Calu3 (cell line): ENCODE results near the gene PDZD7. TPM values are rescaled to one million over a fixed set of nuclear protein-coding genes. Genes with fewer than 3 reads are reported as not detected.

Experiments
- BruUV-seq: library from RNA; stranded (reverse); fragments of 400-500 nt; replicated peaks from 2 replicates; lab custom pipeline; 2021; lab: Mats Ljungman, UMichigan
- CTCF ChIA-PET: fragments of 300-600 bp; sonication (Branson Sonifier 250); formaldehyde crosslinking; loops from one replicate; lab custom pipeline; 2022; ENCODE audit warnings: antibody characterized with exemption; lab: Charles Lee
- DNase-seq: peaks from one replicate; pipeline ENCODE4 v3.0.0; 2022
- H3K27ac Mint-ChIP-seq: one replicate; pipeline ENCODE4 v1.8.0; 2022; ENCODE audit warnings: mixed read lengths; ENCODE audit not compliant: unreplicated experiment
- H3K27me3 Mint-ChIP-seq: one replicate; pipeline ENCODE4 v1.8.0; 2022; ENCODE audit warnings: mixed read lengths; ENCODE audit not compliant: unreplicated experiment
- H3K36me3 Mint-ChIP-seq: one replicate; pipeline ENCODE4 v1.8.0; 2022; ENCODE audit warnings: mild to moderate bottlenecking, moderate library complexity, mixed read lengths; ENCODE audit not compliant: insufficient read depth, unreplicated experiment
- H3K4me1 Mint-ChIP-seq: one replicate; pipeline ENCODE4 v1.8.0; 2022; ENCODE audit warnings: mild to moderate bottlenecking, low read depth, mixed read lengths; ENCODE audit not compliant: unreplicated experiment
- H3K4me3 Mint-ChIP-seq: one replicate; pipeline ENCODE4 v1.8.0; 2022; ENCODE audit warnings: mild to moderate bottlenecking, low read depth, moderate library complexity, mixed read lengths; ENCODE audit not compliant: unreplicated experiment
- H3K9me3 Mint-ChIP-seq: one replicate; pipeline ENCODE4 v1.8.0; 2022; ENCODE audit warnings: low read depth, mixed read lengths; ENCODE audit not compliant: unreplicated experiment
- CTCF ChIP-seq: fragments of 200-600 bp; IDR thresholded peaks from one replicate; pipeline ENCODE4 v1.8.0; 2022; ENCODE audit warnings: antibody characterized with exemption; ENCODE audit not compliant: unreplicated experiment
- intact Hi-C: fragments of 100-400 bp; cut with micrococcal nuclease; formaldehyde crosslinking; loops from one replicate; pipeline ENCODE4 v1.10.0; 2022; ENCODE audit not compliant: unreplicated experiment
- total RNA-seq: library from RNA; stranded (reverse); gene quantifications from 2 replicates; pipeline ENCODE4 v1.2.3, GENCODE V29; 2022

Gene PDZD7
- total RNA-seq, 1 experiment from 2014 or later = 1.3 TPM

- H3K9me3 Mint-ChIP-seq = no peaks in the 10 kb centered on the region
- intact Hi-C loops = no loop called here
- peaks cover 4% of the 10 kb centered on the region for H3K4me1 Mint-ChIP-seq
- H3K4me3 Mint-ChIP-seq = no peak overlapping the region
- no peak for DNase-seq
- no peak overlapping the region for H3K27ac Mint-ChIP-seq
- peaks cover 24% of the 10 kb centered on the region for H3K36me3 Mint-ChIP-seq
- no peaks in the 10 kb centered on the region for H3K27me3 Mint-ChIP-seq
- no peak for TF ChIP-seq CTCF
- no TSS peak for BruUV-seq
- CTCF ChIA-PET = no interaction called here
These were observed 27.2 kb downstream of the PDZD7 start for GRCh38 chr10:101003639-101004206.

GRCh38 chr10:101002456-101002855 lies 28.5 kb downstream of the PDZD7 start:
- no peak overlapping the region for H3K27ac Mint-ChIP-seq
- BruUV-seq = no TSS peak
- H3K36me3 Mint-ChIP-seq = peaks cover 37% of the 10 kb centered on the region
- H3K9me3 Mint-ChIP-seq = no peaks in the 10 kb centered on the region
- no peak for TF ChIP-seq CTCF
- DNase-seq = no peak
- peaks cover 14% of the 10 kb centered on the region for H3K4me1 Mint-ChIP-seq
- CTCF ChIA-PET = no interaction called here
- no peaks in the 10 kb centered on the region for H3K27me3 Mint-ChIP-seq
- intact Hi-C loops = no loop called here
- H3K4me3 Mint-ChIP-seq = no peak overlapping the region

- no peaks in the 10 kb centered on the region for H3K9me3 Mint-ChIP-seq
- H3K4me1 Mint-ChIP-seq = peaks cover 14% of the 10 kb centered on the region
- peaks cover 45% of the 10 kb centered on the region for H3K36me3 Mint-ChIP-seq
- no peaks in the 10 kb centered on the region for H3K27me3 Mint-ChIP-seq
- no peak for DNase-seq
- BruUV-seq = no TSS peak
- intact Hi-C loops = no loop called here
- CTCF ChIA-PET = no interaction called here
- H3K4me3 Mint-ChIP-seq = no peak overlapping the region
- H3K27ac Mint-ChIP-seq = no peak overlapping the region
- TF ChIP-seq CTCF = no peak
These were observed 29.3 kb downstream of the PDZD7 start for GRCh38 chr10:101001659-101002035.

- CTCF ChIA-PET = no interaction called here
- intact Hi-C loops = no loop called here
- Mint-ChIP-seq H3K27ac (peak overlapping the region; percentile 7), H3K4me1 (peaks cover 14% of the 10 kb centered on the region), H3K4me3 (peak overlapping the region; percentile 47), H3K9me3 (no peaks in the 10 kb centered on the region), H3K27me3 (no peaks in the 10 kb centered on the region), H3K36me3 (peaks cover 50% of the 10 kb centered on the region)
- TSS peak; percentile 18 for BruUV-seq
- TF ChIP-seq CTCF = no peak
- DNase-seq = no peak
These were observed 29.8 kb downstream of the PDZD7 start for GRCh38 chr10:101000915-101001658.
